RWPE1 (cell line): Measurements from ENCODE around the gene UMPS.
"Not testable (repeated sequence)": the region's sequence is repeated elsewhere in the genome, so short reads cannot be mapped to it uniquely, and the experiment has no call there.

Experiments
- CTCF ChIA-PET: fragments of 350-600 bp; sonication (Branson Sonifier 250); formaldehyde crosslinking; extraction: SDS; loops from one replicate; lab custom pipeline; 2021; lab: Yijun Ruan, JAX
- POLR2A ChIA-PET: fragments of 400-600 bp; formaldehyde crosslinking; extraction: SDS; loops from one replicate; lab custom pipeline; 2020; ENCODE audit warnings: antibody characterized with exemption; ENCODE audit not compliant: low non-redundant PET; lab: Yijun Ruan, JAX
- DNase-seq: peaks from one replicate; pipeline ENCODE4 v3.0.0; 2012; ENCODE audit warnings: low spot score
- H3K27ac ChIP-seq: fragments of 450-650 bp; 2 replicates; pipeline ENCODE4 v1.5.1; 2017
- CTCF ChIP-seq: fragments of 450-650 bp; conservative IDR thresholded peaks from 2 replicates; pipeline ENCODE4 v1.5.1; 2017; ENCODE audit warnings: low read depth, mild to moderate bottlenecking

UMPS gene

GRCh38 chr3:124751501-124751900, 21.2 kb downstream of the UMPS start:
- H3K27ac ChIP-seq, result no peak overlapping the region
- CTCF ChIA-PET, result no interaction called here

GRCh38 chr3:124752051-124752450, 21.8 kb downstream of the UMPS start:
- TF ChIP-seq CTCF, result no peak
- POLR2A ChIA-PET, result no interaction called here
- CTCF ChIA-PET, result no interaction called here
- no peak for DNase-seq
- H3K27ac ChIP-seq, result no peak overlapping the region

More at GRCh38 chr3:124751501-124751900, 21.2 kb downstream of the UMPS start:
- TF ChIP-seq CTCF, result no peak
- no peak for DNase-seq
- POLR2A ChIA-PET, result no interaction called here

GRCh38 chr3:124757926-124758325, 27.7 kb downstream of the UMPS start:
- H3K27ac ChIP-seq, POLR2A ChIA-PET, DNase-seq: not testable (repeated sequence)
- CTCF ChIA-PET, result interaction anchor here (4.6 kb wide), 1 partner anchor 144 kb away, joined by 61 read pairs; no protein-coding TSS in a partner anchor

- CTCF ChIA-PET, result interaction anchor here (4.6 kb wide), 1 partner anchor 143 kb away, joined by 61 read pairs; no protein-coding TSS in a partner anchor
- POLR2A ChIA-PET, result no interaction called here
- TF ChIP-seq CTCF, result no peak
These were observed 28.8 kb downstream of the UMPS start for GRCh38 chr3:124758851-124759635.

GRCh38 chr3:124759666-124760401, 29.6 kb downstream of the UMPS start:
- POLR2A ChIA-PET, result no interaction called here
- no peak overlapping the region for H3K27ac ChIP-seq
- CTCF ChIA-PET, result interaction anchor here (0.6 to 4.6 kb wide), 5 partner anchors 10 to 146 kb away, joined by 3 to 61 read pairs (median 12); no protein-coding TSS in a partner anchor
- no peak for DNase-seq
- TF ChIP-seq CTCF, result no peak

More at GRCh38 chr3:124758851-124759635, 28.8 kb downstream of the UMPS start:
- no peak for DNase-seq
- H3K27ac ChIP-seq, result no peak overlapping the region

GRCh38 chr3:124760601-124761000, 30.3 kb downstream of the UMPS start:
- POLR2A ChIA-PET, result no interaction called here
- TF ChIP-seq CTCF, result no peak
- no peak overlapping the region for H3K27ac ChIP-seq
- peak; percentile 15 for DNase-seq
- CTCF ChIA-PET, result interaction anchor here (0.5 to 4.6 kb wide), 20 partner anchors 9 to 811 kb away, joined by 3 to 61 read pairs (median 3); no protein-coding TSS in a partner anchor
